Measurements from ENCODE around the gene SLC2A5.
A peak's percentile ranks its signal among the peaks of the same experiment; 100 is the strongest.

Gene SLC2A5

DNA sequence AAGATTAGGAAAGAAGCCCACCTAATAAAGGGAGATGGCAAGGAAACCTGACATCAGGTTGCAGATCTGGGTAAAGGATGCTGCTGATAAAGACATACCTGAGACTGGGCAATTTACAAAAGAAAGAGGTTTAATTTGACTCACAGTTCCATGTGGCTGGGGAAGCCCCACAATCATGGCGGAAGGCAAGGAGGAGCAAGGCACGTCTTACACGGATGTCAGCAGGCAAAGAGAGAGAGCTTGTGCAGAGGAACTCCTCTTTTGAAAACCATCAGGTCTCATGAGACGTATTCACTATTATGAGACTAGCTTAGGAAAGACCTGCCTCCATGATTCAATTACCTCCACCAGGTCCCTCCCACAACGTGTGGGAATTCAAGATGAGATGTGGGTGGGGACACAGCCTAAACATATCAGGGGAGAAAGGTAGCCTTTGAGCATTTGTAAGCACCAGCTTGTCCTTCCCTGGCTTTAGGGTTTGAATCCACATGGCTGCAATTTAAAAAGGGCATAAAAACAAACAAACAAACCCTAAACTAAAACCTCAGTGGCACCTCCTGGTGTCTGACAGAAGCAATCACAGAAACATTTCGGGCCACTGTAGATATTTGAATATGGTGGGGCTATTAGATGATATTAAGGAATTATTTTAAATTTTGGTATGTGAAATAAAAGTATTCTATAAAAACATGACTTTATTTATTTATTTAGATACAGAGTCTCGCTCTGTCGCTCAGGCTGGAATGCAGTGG lies 76.3 kb downstream of the SLC2A5 start:
- TF ChIP-seq, protein P1, sequence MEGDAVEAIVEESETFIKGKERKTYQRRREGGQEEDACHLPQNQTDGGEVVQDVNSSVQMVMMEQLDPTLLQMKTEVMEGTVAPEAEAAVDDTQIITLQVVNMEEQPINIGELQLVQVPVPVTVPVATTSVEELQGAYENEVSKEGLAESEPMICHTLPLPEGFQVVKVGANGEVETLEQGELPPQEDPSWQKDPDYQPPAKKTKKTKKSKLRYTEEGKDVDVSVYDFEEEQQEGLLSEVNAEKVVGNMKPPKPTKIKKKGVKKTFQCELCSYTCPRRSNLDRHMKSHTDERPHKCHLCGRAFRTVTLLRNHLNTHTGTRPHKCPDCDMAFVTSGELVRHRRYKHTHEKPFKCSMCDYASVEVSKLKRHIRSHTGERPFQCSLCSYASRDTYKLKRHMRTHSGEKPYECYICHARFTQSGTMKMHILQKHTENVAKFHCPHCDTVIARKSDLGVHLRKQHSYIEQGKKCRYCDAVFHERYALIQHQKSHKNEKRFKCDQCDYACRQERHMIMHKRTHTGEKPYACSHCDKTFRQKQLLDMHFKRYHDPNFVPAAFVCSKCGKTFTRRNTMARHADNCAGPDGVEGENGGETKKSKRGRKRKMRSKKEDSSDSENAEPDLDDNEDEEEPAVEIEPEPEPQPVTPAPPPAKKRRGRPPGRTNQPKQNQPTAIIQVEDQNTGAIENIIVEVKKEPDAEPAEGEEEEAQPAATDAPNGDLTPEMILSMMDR (IDR thresholded peaks at IDR 0.05; ENCODE audit: extremely low read depth, missing control alignments), result no peak

DNA sequence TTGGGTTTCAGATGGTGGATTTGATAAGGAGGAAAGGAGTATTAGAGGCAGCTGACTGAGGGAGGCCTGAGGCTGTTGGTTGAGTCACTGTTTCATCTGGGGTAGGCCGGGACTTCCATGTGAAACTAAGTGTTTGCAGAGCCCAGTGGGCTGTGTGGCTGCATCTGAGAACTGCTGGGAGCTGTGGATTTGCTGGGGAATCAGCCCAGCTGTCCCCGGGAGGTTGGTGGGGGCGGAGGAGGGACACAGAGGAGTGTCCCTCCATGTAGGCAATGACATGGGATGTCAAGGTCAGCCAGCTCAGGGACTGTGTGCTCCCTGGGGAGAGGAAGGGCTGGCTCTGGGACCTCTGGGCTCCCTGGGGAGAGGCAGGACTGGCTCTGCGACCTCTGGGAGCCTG lies 79.6 kb downstream of the SLC2A5 start:
- DNase-seq (ENCODE audit: low spot score), result no peak

More for the DNA sequence above, 76.3 kb downstream of the SLC2A5 start:
- no peak for DNase-seq (ENCODE audit: low spot score)

DNA sequence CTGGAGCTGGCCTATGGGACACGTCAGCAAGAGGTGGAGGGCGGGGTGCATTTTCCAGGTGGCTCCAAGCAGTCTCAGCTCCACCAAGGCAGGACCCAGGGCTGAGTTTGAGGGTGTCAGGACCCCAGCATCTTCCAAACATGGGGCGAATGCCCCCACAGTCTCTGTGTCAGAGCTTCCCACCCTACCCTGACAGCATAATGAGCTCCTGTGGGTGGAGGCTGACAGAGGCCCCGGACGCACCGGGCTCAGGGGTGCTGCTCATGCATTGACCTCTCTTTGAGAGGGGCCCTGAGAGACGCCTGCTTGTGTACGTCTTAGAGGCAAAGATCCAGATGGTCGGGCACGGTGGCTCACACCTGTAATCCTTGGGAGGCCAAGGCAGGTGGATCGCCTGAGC lies 80.4 kb downstream of the SLC2A5 start:
- TF ChIP-seq, protein P1 (IDR thresholded peaks at IDR 0.05; ENCODE audit: extremely low read depth, missing control alignments), result no peak

More for the DNA sequence above, 79.6 kb downstream of the SLC2A5 start:
- TF ChIP-seq, protein P1 (IDR thresholded peaks at IDR 0.05; ENCODE audit: extremely low read depth, missing control alignments), result no peak

DNA sequence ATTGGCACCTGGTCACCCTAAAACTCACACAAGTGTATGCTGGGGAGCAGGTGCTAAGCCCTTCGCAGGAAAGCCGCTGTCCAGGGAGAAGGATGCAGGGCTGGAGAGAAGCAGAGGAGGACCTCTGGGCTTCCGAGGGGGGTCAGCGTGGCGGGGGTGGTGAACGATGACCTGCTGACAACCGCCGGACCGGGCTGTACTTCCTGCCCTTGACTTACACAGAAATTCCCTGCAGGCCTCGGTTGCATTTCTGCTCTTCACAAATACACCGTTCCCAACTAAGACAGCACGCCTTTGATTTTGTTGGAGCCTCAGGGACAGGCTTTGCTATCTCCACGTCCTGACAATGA lies 80.8 kb downstream of the SLC2A5 start:
- DNase-seq (ENCODE audit: low spot score), result no peak
- TF ChIP-seq, protein P1 (IDR thresholded peaks at IDR 0.05; ENCODE audit: extremely low read depth, missing control alignments), result no peak

More for the DNA sequence above, 80.4 kb downstream of the SLC2A5 start:
- no peak for DNase-seq (ENCODE audit: low spot score)

DNA sequence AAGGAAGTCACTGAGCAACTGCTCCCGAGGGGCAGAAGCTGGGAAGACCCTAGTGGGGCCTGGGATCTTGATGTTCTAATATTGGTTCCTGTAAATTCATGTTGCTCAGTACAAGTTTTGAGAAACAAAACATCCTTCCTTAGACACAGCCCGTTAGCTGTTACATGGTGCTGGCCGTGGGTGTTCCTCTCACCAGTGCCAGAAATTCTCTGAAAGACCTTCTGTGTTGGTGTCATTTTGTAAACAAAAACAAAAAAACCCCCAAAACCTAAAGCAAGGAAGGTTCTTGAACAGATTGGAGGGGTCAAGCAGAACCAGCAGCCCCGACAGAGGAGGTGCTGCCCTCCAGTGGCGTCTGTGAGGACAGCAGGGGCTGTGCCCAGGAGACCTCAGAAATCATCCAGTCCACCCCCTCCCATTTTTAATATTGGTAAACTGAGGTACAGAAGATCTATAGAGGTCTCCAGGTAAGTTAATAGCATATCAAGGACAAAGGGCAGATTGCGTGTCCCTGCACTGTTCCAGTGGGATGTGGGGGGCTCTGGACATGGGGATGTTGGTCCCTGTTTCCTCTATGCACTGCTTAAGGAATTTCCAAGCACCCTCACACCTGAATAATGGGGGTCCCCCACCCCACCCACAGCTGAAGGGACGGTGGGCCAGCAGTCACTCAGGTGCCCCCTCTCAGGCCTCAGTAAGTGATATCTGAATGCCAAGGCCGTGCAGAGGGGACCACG lies 81.4 kb downstream of the SLC2A5 start:
- TF ChIP-seq, protein P1 (IDR thresholded peaks at IDR 0.05; ENCODE audit: extremely low read depth, missing control alignments), result peak; percentile 90

DNA sequence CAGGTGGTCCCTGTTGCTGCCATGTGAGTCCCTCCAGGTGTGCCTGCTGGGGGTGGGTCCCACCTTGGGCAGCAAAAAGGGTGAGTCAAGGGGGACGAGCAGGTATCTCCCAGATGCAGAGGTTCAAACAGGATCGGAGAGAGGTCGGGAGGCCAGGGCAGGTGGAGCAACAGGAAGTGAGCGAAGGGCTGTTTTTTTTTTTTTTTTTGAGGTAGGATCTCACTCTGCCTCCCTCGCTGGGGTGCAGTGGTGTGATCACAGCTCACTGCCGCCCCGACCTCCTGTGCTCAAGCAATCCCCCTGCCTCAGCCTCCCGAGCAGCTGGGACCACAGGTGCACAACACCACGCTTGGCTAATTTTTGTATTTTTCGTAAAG lies 82.6 kb downstream of the SLC2A5 start:
- TF ChIP-seq, protein P1 (IDR thresholded peaks at IDR 0.05; ENCODE audit: extremely low read depth, missing control alignments), result no peak
- no peak for DNase-seq (ENCODE audit: low spot score)

More for the DNA sequence above, 81.4 kb downstream of the SLC2A5 start:
- DNase-seq (ENCODE audit: low spot score), result peak; percentile 74

All from GM20000 (cell line).